GM12873 (cell line): ENCODE data around the gene MIX23.

Experiments
- TF ChIP-seq, protein P1 (sequence below): IDR thresholded peaks from 2 replicates; pipeline ENCODE4 v1.5.1; 2012; ENCODE audit warnings: low read depth, mild to moderate bottlenecking, moderate library complexity, low read length, control low read depth; ENCODE audit not compliant: insufficient read depth; ENCODE audit errors: missing control alignments

The MIX23 gene

DNA sequence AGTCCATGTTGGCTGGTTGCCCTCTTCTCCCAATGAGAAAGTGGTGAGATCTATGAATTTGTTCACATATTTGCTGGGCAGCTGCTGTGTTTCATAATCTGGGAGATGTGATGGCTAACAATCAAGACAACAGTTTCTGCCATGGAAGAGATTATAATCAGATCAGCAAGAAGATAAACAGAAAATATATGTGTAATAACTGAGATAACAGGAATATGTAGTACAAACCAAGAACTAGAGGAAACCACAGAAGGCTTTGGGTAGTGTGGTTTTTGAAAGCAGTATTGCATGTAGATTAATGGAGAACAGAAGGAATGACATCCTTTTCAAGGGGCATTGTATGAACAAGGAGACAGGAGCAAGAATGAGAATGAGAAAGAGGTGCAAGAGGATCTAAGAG, 70.2 kb downstream of the MIX23 start:
- TF ChIP-seq, protein P1, sequence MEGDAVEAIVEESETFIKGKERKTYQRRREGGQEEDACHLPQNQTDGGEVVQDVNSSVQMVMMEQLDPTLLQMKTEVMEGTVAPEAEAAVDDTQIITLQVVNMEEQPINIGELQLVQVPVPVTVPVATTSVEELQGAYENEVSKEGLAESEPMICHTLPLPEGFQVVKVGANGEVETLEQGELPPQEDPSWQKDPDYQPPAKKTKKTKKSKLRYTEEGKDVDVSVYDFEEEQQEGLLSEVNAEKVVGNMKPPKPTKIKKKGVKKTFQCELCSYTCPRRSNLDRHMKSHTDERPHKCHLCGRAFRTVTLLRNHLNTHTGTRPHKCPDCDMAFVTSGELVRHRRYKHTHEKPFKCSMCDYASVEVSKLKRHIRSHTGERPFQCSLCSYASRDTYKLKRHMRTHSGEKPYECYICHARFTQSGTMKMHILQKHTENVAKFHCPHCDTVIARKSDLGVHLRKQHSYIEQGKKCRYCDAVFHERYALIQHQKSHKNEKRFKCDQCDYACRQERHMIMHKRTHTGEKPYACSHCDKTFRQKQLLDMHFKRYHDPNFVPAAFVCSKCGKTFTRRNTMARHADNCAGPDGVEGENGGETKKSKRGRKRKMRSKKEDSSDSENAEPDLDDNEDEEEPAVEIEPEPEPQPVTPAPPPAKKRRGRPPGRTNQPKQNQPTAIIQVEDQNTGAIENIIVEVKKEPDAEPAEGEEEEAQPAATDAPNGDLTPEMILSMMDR: no peak

DNA sequence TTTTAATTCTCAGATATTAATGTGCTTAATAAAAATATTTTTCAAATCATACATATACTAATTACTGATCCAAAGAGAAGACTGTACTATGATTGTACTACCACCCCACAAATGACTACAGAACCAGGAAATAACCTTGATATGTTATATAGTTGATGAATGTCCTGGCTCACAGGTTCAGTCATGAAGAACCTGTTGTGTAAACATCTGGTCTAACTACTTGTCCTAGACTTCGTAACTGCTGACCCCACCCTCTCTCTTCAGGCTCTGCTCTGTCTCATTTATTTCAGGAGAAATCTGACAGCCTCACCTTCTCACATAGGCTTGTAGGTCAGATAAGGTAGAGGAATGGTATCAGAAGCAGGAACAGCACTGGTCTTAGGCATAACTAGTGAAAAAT, 72.7 kb downstream of the MIX23 start:
- TF ChIP-seq, protein P1: no peak
